Activated CD4-positive, alpha-beta T cell treated with anti-CD3 and anti-CD28 coated beads, Interleukin-2, amount 50 U/mL, for 24 hours (primary cell): Measurements from ENCODE around the gene CAPZB.
"Not testable (repeated sequence)": the region's sequence is repeated elsewhere in the genome, so short reads cannot be mapped to it uniquely, and the experiment has no call there.

Experiments
- DNase-seq, 2 donors: peaks; one replicate each; pipeline ENCODE4 v3.0.0-alpha.2; 2020; ENCODE audit warnings: low read depth in 1 of 2, low spot score in 1 of 2

CAPZB gene

GRCh38 chr1:19313961-19314882 is 171.1 kb downstream of the CAPZB start:
- no peak for DNase-seq

- no peak for DNase-seq
Measured at GRCh38 chr1:19313636-19313959, 171.7 kb downstream of the CAPZB start.

- peak in 1 of 2 donors; percentile 9 for DNase-seq
Measured at GRCh38 chr1:19312782-19313635, 172.3 kb downstream of the CAPZB start.

GRCh38 chr1:19311931-19312781 is 173.2 kb downstream of the CAPZB start, which contains the start of the genes AKR7A2 and SLC66A1:
AKR7A2 (minus strand) TSS chr1:19312144; CDS start chr1:19312124, 20 bp downstream.
SLC66A1 (plus strand) TSS chr1:19312326; CDS start chr1:19317678, 5,352 bp downstream.
- peak; percentile 81 for DNase-seq

- DNase-seq, result no peak
Measured at GRCh38 chr1:19311503-19311930, 173.8 kb downstream of the CAPZB start.

- DNase-seq, result peak in 1 of 2 donors; percentile 6
Measured at GRCh38 chr1:19310720-19311502, 174.4 kb downstream of the CAPZB start.

- no peak for DNase-seq
Measured at GRCh38 chr1:19310061-19310460, 175.3 kb downstream of the CAPZB start.

- no peak for DNase-seq
Measured at GRCh38 chr1:19309123-19309813, 176.1 kb downstream of the CAPZB start.

- DNase-seq, result no peak
Measured at GRCh38 chr1:19308509-19308907, 176.8 kb downstream of the CAPZB start.

- no peak for DNase-seq
Measured at GRCh38 chr1:19307794-19308508, 177.4 kb downstream of the CAPZB start.

GRCh38 chr1:19306941-19307340 is 178.4 kb downstream of the CAPZB start:
- DNase-seq, result no peak

- no peak for DNase-seq
Measured at GRCh38 chr1:19305880-19306279, 179.5 kb downstream of the CAPZB start.

GRCh38 chr1:19304081-19304480 is 181.3 kb downstream of the CAPZB start:
- not testable (repeated sequence) for DNase-seq

- no peak for DNase-seq
Measured at GRCh38 chr1:19300211-19300610, 185.1 kb downstream of the CAPZB start.

GRCh38 chr1:19294638-19295037 is 190.7 kb downstream of the CAPZB start:
- DNase-seq, result no peak

- no peak for DNase-seq
Measured at GRCh38 chr1:19289244-19289643, 196.1 kb downstream of the CAPZB start.
